Kidney epithelial cell (primary cell): ENCODE data around the gene FLCN. TPM values are rescaled to one million over a fixed set of nuclear protein-coding genes. Genes with fewer than 3 reads are reported as not detected.

ENCODE experiments used
- DNase-seq: peaks from one replicate; pipeline ENCODE4 v3.0.0-alpha.2; 2010; ENCODE audit warnings: low read depth
- H3K27me3 ChIP-seq: 2 replicates; pipeline ENCODE4 v1.6.0; 2011; ENCODE audit warnings: low read length; ENCODE audit not compliant: control insufficient read depth, insufficient read depth
- H3K36me3 ChIP-seq: 2 replicates; pipeline ENCODE4 v1.5.1; 2011; ENCODE audit warnings: low read length; ENCODE audit not compliant: control insufficient read depth, insufficient read depth
- H3K4me3 ChIP-seq: 2 replicates; pipeline ENCODE4 v1.5.1; 2011; ENCODE audit warnings: low read depth, mild to moderate bottlenecking, control low read depth, low read length
- total RNA-seq: library from RNA; depleted of rRNA; stranded (reverse); fragments of >200 nt; gene quantifications from 2 replicates; pipeline ENCODE4 v1.2.3, GENCODE V29; 2015
- TF ChIP-seq, protein P1 (sequence below): IDR thresholded peaks from 2 replicates; pipeline ENCODE4 v1.5.1; 2011; ENCODE audit warnings: mild to moderate bottlenecking, moderate library complexity, low read length, control low read depth, inconsistent platforms; ENCODE audit not compliant: insufficient read depth, poor library complexity, severe bottlenecking

FLCN gene
- total RNA-seq, 1 donor from 2014 or later = 61.0 TPM

DNA sequence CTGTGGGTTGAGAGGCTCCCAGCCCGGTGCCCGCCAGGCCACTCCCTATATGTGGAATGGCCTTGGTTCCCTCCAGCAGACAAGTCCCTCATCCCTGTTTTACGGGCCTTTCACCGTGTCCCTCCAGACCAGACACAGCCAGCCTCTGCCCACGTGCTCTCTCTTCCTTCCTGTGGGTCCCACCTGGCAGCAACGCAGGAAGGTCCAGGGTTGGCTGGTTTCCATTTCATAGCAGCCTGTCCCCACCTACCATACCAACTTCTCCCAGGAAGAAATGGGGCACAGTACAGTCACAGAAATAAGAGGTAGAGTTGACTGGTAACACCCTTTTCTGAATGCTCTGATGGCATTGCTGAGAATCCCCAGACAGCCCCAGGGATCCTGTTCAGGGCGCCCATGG, 65.8 kb downstream of the FLCN start:
- Histone ChIP-seq H3K4me3 (no peak overlapping the region), H3K27me3 (no peaks in the 10 kb centered on the region), H3K36me3 (peaks cover 6% of the 10 kb centered on the region)
- no peak for DNase-seq
- TF ChIP-seq, protein P1, sequence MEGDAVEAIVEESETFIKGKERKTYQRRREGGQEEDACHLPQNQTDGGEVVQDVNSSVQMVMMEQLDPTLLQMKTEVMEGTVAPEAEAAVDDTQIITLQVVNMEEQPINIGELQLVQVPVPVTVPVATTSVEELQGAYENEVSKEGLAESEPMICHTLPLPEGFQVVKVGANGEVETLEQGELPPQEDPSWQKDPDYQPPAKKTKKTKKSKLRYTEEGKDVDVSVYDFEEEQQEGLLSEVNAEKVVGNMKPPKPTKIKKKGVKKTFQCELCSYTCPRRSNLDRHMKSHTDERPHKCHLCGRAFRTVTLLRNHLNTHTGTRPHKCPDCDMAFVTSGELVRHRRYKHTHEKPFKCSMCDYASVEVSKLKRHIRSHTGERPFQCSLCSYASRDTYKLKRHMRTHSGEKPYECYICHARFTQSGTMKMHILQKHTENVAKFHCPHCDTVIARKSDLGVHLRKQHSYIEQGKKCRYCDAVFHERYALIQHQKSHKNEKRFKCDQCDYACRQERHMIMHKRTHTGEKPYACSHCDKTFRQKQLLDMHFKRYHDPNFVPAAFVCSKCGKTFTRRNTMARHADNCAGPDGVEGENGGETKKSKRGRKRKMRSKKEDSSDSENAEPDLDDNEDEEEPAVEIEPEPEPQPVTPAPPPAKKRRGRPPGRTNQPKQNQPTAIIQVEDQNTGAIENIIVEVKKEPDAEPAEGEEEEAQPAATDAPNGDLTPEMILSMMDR = no peak

DNA sequence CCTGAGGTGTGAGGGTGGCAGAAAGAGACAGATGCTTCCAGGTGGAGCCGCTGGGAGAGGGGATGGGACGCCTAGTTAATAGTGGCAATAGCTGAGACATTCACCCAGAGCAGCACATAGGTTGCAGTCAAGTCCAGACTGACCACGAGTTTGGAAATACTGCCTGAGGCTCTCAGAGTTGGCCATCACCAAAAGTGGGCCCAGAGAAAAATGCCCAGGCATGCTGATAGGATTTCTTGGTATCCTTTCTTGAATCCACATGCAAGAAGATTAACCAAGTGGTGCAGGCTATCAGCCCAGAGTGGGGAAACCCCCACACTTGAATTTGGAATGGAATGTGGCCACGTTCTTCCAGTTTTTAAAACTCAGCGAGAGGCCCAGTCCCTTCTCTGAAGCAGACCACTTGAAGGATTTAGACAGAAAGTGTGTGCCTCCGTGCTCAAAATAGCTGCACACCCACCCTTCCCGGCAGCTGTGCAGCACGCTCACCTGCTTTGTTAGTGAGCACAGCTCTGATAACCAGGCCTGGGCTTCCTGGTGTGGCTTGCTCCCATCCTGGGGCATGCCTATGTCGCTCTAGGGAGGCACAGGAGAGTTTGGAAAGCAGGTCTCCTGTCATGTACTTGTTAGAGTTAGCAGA, 66.5 kb downstream of the FLCN start:
- TF ChIP-seq, protein P1 = no peak
- Histone ChIP-seq H3K27me3 (no peaks in the 10 kb centered on the region), H3K36me3 (peaks cover 6% of the 10 kb centered on the region), H3K4me3 (no peak overlapping the region)
- DNase-seq = no peak

DNA sequence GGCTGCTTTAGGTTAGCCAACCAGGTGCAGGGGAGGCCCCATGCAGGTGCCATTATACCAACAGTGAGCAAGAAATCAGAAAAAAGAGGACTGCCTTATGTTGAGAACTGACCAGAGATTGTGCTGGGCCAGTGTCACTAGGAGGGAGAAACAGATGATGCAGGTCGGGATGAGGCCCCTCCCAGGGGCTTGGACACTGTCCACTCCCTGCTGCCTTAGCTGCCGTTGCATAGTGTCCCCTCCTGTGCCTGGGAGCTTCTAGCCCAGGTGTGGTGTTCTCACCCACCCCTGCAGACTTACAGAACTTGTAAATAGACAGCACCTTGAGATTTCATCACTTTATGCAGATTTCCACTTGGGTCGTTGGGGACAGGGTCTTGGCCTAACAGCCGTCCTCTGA, 67.6 kb downstream of the FLCN start:
- TF ChIP-seq, protein P1 = no peak
- no peaks in the 10 kb centered on the region for H3K27me3 ChIP-seq
- H3K36me3 ChIP-seq = peaks cover 5% of the 10 kb centered on the region
- no peak overlapping the region for H3K4me3 ChIP-seq
- DNase-seq = no peak

DNA sequence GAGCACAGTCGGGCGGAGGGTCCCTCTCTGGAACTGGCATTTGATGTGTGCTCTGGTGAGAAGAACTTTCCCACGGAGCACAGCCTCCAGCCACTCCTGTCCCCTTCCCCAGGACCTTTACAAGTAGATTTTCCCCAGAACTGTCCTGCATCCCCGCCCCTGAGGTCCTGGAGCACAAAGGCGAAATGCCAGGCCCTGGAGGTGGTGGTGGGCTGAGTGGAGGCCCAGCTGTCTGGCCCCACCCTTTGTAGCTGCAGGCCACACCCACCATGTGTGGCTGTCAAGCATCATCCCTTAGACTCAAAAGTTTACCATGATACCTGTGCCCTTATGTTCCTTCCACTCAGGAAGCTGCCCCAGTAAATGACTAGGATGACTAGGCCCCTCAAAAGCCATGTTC, 68.6 kb downstream of the FLCN start:
- Histone ChIP-seq H3K27me3 (no peaks in the 10 kb centered on the region), H3K4me3 (no peak overlapping the region), H3K36me3 (peaks cover 4% of the 10 kb centered on the region)
- TF ChIP-seq, protein P1 = no peak
- no peak for DNase-seq

DNA sequence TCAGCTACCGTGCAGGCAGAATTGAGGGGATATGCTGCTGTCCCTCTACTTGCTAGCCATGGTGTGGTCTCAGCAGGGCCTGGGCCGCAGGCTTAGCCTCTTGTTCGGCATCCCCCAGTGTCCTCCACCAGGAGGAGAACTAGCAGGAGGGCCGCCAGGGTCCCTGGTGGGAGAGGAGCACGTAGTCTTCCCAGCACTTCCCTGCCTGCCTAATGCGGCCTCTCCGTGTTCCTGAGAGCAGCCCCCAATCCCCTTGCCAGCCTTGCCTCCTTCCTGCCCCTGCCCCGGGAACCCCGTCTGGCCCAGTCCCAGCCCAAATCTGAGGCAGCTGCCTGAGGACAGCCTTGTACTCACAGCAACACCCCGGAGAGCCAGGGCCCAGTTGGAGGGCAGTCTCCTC, 69.0 kb downstream of the FLCN start:
- TF ChIP-seq, protein P1 = no peak
- Histone ChIP-seq H3K36me3 (peaks cover 3% of the 10 kb centered on the region), H3K27me3 (no peaks in the 10 kb centered on the region), H3K4me3 (no peak overlapping the region)
- DNase-seq = no peak

DNA sequence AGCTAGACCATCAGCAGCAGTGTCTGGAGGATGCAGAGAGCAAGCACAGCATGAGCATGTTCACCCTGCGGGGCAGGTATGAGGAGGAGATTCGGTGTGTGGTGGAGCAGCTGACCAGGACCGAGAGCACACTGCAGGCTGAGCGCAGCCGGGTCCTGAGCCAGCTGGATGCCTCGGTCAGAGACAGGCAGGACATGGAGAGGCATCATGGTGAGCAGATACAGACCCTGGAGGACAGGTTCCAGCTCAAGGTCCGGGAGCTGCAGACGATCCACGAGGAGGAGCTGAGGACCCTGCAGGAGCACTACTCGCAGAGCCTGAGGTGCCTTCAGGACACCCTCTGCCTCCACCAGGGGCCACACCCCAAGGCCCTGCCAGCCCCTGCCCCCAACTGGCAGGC, 69.6 kb downstream of the FLCN start:
- DNase-seq = no peak
- TF ChIP-seq, protein P1 = no peak
- Histone ChIP-seq H3K36me3 (peaks cover 3% of the 10 kb centered on the region), H3K4me3 (no peak overlapping the region), H3K27me3 (no peaks in the 10 kb centered on the region)
